GM20431 (cell line): ENCODE results near the gene CRIP2.

Experiments
- in situ Hi-C: fragments of 300-500 bp; cut with MseI, MboI; formaldehyde crosslinking; loops from one replicate; pipeline ENCODE4 v1.15.0; 2020; ENCODE audit warnings: low sequenced_read_pairs; ENCODE audit not compliant: unreplicated experiment

CRIP2 gene

DNA sequence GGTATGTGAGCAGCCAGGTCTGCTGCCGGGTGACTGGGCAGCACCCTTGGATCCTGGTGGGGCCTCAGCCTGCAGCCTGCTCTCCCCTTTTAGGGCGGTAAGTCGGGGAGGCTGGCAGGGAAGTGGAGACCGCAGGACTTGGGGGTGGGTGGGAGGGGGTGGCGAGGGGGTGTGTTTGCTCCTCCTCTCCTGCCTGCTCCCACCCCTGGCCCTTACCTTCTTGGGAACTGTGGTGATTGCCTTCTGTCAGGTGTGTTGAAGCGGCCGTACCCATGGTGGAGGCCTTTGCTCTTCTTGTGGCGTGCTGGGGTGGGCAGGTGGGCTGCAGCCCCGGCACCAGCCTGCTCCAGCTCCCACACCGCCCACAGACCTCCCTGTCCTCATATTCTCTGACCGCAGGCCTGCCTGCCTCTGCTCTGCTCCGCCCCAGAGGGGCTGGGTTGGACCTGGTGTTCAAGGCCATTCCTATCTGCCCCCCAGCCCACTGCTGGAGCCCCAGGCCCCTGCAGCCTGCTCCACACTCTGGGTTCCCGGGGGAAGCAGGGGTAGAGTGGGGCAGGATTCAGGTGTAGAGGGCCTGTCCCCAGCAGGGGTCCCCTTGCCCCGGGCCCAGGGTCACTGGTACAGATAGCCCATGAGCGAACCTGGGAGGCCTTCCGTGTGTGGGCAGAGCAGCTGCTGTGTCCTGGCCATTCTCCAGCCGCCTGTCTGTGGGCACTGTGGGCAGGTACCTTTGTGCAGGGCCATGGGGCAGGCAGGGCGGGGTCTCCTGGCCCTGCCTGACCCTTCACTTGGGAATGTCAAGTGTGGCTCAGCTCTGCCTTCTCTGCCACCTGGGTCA, 21.6 kb downstream of the CRIP2 start:
- in situ Hi-C loops, result no loop called here

DNA sequence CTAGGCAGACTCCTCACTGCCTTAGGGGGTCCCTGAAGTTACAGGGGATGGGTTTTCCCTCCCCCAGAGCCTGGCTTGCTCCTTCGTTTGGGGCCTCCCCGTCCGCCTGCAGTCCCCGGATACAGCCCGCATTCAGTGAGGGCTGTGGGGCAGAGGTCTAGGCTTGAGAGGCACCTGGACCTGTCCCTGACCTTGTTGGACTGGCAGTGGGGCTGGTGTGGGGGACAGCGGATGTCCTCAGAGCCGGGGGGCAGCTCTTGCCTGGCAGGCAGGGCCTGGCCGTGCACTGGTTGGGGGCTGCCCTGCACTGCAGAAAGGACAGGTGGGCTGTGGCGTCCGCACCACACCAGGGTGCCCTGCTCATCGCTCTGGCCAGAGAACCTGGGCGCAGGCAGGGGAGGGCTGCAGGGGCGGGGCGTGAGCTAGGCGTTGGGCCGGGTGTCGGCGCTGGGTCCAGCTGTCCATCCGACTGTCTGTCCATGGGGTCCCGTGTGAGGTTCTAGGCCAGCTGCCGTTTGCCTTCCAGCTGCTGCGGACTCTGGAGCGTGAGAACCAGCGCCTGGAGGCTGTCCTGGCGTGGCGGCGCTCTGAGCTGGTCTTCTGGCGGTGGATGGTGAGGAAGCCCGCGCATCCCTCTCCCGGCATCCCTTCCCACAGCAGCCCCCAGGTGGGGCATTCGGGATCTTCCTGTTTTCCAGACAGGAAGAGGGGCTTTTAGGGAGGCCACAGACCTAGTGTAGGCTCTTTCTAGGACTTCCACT, 22.4 kb downstream of the CRIP2 start:
- in situ Hi-C loops, result no loop called here

DNA sequence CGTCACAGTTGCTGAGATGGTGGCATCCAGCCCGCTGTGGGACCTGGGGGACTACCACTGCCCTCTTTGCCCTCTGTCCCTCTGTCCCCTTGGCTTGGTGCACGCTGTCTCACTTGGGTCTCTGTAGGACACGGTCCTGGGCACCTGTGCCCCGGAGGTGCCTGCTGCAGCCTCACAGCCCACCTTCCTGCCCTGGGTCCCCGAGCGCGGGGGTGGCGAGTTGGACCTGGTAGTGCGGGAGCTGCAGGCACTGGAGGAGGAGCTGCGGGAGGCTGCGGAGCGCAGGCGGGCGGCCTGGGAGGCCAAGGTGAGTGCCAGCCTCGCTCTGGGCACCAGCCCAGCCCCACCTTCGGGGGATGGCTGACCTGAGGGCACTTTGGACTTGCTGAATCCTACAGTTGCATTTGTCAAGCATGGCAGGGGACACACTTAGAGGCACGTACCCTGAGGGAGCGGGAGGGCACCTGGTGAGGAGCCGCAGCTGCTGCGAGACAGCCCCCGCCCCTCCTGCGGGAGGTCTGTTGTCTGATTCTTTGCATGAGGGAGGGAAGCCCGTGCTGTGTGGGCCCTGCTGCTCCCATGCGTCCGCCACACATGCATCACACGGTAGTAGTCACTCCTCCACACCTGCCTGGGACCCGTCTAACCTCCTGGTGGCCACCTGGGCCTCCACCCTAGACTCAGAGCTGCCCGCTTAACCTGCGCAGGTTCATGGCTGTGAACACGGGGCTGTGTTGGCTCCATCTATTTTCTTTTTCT, 23.2 kb downstream of the CRIP2 start:
- in situ Hi-C loops, result no loop called here

DNA sequence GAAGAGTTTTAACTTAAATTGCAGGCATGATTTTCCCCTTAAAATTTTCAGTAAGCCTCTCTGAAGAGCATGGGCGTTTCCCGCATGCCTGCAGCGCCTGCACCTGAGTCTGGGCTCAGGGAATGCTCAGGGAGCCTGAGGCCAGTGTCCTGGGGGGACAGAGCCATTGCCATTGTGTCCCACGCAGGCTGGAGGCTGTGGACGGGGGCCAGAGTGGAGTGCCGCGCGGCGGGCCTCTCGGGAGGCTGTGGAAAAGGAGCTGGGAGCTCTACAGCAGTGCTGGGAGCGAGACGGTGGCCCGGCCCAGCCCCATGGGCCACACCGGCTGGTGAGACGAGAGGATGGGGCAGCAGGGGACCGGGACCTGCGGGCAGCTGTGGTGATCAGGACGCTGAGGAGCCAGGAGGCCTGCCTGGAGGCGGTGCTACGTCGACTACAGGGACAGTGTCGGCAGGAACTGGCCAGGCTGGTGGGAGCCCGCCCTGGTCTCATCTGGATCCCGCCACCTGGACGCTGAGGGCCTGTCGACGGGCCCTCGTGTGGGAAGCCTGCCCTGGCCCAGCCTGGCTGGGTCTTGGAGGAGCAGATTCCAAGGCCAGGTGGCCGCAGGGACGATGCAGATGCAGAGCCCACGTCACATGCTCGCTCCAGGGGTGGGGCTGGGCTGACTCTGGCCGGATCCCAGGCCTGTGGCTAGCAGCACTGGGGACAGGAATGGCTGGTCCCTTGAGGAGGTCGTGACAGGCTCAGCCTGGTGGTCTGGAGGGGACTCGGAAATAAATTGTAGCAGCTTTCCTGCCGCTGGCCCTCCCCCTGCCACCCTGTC, 24.0 kb downstream of the CRIP2 start:
- in situ Hi-C loops, result no loop called here

DNA sequence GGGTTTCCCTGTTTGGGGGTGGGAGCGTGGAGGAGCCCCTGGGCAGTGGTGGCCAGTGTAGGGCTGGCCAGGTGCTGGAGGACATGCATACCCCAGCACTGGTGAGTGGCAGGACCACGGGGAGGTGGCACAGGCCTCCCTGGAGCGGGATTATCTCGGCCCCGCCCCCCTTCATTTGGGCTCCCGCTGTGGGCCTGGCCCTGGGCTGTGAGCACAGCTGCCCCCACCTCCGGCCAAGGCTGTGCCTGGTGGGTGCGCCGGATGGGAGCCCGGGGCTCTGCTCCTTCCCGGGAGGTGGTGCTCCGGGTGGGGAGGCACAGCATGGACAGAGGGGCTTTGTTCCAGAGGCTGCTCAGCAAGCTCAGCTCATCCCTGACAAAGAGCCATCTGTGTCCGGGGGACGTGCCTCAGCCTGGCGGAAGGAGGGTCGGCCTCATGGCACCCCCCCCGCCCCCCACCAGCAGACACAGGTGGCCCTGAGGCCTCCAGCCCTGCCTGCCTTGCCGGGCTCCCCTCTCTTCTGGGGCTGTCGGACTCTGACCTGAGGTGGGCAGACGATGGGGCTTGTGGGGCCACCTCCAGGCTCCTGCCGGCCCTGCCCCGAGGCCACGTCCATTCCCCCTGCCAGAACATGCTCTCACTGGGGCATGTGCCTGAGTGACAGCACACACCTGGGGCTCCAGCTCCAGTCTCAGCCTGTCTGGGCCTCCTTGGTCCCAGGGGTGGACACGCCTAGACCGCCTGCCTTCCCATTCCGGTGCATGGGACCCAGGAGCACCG, 24.8 kb downstream of the CRIP2 start:
- in situ Hi-C loops, result no loop called here

DNA sequence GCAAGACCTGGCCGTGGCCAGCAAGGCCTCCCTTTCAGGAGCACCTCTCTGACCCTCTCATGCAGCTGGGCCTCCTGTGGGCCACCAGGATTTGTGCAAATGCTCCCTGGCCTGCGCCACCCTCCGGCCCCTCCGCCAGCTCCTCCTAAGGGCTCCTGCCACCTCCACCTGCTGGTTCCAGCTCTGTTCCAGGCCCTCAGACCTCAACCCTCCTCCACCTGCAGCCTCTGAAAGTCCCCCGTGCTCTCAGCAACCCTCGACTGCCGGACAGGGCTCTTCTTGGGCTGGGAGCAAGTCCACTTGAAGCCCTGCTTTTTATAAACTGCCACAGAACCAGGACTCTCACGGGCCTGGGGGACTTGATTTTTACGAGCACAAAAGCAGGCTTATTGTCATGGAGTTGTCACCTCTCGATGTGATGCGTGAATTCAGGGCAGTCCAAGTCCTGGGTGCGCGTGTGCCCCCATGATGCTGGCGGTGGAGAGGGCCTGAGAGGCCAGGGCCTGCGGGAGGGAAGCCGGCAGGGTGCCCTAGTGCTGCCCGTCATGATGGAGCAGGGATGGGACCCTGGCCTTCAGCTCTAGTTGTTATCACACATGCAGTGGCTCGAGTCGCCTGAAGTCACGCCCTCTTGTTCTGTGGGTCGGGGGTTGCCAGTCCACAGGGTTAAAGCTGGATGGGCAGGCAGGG, 25.6 kb downstream of the CRIP2 start:
- in situ Hi-C loops, result no loop called here

DNA sequence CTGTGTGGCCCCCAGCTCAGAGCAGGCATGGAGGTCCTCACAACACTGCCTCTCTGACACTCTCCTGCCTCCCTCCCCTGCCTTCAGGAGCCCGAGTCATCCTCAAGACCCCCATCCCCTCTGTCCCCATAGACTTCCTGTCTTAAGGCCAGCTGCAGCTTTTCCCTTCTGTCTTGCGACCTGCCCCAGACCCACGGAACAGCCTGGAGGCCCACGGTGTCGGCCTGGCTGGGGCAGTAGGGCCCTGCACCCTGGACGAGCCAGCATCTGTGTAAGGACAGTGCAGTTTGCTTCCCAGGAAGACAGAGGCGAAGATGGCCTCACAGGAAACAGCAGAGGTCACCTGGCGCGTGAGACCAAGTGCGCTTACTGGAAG, 26.1 kb downstream of the CRIP2 start:
- in situ Hi-C loops, result no loop called here

DNA sequence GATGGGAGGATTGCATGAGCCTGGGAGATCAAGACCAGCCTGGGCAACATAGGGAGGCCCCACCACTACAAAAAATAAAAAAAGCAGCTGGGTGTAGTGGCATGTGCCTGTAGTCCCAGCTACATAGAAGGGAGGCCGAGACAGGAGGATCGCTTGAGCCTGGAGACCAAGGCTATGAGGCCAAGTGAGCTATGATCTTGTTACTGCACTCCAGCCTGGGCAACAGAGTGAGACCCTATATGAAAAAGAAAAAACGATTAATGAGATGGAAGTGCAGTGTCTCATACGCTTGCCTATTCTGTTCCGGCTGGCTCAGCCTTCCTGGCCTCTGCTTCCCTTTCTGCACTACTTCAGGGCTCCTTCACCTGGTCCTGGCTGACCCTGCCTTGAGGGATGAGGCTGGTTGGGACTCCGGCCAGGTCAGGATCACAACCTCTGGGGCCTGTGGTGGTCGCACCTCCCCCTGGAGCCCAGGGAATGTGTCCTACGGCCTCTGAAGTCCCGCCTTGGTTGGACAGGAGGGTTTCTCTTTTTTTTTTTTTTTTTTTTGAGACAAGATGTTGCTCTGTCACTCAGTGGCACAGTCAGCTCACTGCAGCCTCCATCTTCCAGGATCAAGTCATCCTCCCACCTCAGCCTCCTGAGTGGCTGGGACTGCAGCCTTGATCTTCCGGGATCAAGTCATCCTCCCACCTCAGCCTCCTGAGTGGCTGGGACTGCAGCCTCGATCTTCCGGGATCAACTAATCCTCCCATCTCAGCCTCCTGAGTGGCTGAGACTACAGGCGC, 27.1 kb downstream of the CRIP2 start:
- in situ Hi-C loops, result no loop called here

DNA sequence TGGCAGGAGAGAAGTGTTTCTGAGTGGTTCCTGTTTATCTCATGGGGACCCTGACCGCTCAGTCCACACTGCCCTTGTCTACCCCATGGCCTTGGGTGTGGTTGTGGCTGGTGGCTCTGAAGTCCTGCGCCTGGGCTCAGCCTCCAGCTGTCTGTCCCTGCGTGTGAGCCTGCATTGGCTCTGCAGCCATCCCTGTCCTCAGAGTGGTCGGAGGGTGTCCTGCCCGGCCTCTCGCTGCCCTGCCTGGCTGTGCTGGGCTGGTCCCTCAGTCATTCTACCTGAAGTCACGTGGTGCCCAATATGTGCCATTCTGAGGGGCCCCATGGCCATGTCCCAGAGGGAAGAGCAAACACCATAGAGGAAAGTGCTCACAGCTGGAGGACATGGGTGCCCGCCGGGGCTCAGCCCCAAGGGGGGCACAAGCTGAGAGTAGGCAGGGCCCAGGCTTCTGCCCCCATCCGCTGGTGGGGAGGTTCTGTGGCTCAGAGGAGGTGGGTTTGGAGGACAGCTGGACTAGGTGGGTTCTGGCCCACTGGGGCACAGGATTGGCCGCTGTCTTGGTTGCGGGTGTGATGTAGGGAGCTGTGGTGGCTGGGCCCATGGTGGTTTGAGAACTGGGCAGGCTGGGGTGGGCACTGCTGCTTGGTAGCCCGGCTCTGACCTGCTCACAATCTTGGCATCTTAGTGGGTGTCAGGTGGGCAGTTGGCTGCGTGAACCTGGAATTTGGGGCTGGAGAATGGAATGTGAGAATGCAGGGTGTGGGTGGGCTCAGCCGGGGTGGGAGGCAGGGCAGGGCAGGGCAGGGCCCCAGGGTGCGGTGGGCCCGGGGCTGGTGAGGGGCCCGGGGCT, 28.1 kb downstream of the CRIP2 start:
- in situ Hi-C loops, result no loop called here

DNA sequence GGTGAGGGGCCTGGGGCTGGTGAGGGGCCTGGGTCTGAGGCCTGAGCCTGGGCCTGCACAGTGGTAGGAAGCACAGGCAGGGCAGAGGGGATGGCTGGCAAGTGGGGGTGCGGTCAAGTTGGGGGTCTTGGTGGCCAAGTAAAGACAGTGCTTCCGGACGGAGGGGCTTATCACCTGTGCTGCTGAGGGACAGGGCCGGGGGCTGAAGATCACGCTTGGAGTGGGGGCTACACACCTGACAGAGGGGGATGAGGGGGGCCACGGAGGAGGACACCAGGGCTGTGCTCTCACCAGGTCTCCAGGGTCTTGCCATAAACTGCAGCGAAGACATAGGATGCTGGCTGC, 28.6 kb downstream of the CRIP2 start:
- in situ Hi-C loops, result no loop called here

DNA sequence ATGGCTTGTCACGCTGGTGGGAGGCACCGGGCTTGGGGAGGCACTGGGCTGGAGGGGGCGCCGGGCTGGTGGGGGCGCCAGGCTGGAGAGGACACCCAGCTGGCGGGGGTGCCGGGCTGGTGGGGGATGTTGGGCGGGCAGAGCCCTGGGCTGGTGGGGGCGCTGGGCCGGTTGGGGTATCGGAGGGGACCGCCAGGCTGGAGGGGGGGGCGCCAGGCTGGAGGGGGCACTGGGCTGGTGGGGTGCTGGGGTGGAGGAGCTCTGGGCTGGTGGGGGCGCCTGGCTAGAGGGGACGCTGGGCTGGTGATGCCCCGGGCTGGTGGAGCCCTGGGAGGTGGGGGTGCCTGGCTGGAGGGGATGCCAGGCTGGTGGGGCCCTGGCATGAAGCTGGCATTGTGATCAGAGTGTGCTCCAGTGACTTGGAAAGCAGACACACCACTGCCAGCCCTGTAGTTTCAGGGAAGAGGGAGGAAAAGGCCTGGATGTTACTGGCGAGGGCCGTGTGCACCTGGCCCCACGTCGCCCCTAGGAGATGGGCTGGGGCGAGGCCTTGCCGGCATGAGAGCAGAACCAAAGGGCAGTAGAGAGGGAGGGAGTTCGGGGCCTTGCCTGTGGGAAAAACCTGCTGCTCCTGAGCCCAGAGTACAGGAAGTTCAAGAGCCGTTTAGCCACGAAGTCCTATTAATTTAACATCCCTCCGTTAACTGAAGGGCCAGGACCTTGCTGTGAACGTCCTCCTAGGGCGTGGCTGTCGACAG, 29.5 kb downstream of the CRIP2 start:
- in situ Hi-C loops, result no loop called here

DNA sequence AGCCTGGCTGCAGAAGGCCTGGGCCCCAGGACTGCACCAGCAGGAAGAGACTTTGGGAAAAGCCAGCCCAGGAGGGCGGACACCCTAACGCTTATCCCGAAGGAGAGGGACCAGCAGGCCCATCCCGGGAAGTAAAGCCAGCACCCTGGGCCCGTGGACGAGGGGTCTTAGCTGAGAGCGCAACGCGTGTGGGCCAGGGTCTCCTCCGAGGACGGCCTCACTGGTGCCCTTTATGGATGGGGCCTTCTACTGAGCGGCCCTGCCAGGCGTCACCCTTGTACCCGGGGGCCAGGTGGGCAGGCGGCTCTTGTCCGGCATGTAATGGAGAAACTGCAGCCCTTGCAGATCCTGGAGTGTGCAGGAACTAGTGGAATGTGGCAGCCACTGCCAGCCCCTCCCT, 30.5 kb downstream of the CRIP2 start:
- in situ Hi-C loops, result no loop called here

DNA sequence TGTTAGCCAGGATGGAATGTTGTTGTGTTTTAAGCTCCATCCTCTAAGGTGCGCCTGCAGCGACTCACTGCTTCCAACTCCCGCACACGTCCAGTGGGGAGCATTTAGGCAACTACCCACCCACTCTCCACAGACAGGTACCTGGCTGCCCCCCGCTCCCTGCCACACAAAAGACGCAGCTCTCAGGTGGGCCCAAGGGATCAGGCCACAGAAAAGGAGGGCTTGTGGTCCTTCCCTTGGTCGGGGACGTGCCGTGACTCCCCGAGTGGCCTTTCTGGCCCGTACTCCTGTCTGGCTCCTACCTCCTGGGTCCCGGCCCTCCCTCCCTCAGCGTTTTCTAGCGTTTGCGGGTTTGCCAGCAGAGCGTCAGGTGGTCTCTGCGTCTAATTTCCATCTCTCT, 32.6 kb downstream of the CRIP2 start:
- in situ Hi-C loops, result no loop called here

DNA sequence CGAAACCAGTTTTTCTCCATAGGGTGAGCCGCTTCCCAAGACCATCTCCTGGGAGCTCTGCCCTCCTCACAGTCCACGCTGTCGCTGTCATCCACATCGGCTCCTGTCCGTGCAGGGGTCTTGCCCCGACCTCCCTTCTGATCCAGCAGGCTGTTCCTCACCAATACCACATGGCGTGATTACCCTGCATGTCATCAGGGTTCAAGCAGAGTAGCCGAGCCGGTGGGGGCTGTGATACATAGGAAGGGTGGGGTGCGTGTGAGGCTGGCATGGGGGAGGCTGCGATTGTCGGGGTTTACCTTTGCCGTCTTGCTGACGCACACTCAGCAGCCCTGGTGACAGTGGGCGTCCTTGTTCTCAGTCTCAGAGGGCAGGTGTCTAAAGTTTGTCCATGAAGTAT, 33.4 kb downstream of the CRIP2 start:
- in situ Hi-C loops, result no loop called here

DNA sequence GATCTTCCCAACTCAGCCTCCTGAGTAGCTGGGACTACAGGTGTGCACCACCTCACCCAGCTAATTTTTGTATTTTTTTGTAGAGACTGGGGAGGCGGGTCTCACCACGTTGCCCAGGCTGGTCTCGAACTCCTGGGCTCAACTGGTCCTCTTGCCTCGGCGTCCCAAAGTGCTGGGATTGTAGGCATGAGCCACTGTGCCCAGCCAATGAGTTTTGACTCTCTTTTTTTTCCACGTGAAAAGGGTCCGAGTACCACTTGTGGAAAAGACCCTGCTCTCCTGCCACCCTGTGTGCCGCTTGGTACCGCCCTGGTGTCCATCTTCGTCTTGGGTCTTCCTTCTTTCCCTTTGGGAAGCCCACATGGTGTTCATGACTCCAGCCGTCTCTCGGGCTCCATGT, 34.0 kb downstream of the CRIP2 start:
- in situ Hi-C loops, result no loop called here

DNA sequence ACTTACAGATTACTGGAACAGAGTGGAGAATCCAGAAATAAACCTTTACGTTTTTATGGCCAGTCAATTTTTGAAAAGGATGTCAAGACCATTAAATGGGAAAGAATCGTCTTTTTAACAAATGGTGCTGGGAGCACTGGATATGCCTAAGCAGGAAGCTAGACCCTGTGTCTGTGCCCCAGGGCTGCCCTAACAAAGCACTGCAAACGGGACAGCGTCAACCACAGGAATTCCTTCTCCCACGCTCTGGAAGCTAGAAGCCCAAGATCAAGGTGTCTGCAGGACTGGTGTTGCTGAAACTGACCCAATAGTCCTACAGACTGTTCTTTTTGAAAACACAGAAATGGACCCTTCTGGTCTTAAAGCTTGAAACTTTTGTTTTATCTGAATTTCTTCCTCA, 42.5 kb downstream of the CRIP2 start:
- in situ Hi-C loops, result loop anchor here (10.0 kb wide), 1 partner anchor 142 kb away; no protein-coding TSS in a partner anchor
